ENCODE results near the gene KRTAP9-6. TPM values are rescaled to one million over a fixed set of nuclear protein-coding genes. Genes with fewer than 3 reads are reported as not detected.

Gene KRTAP9-6
- polyA plus RNA-seq, 1 of the 3 experiments (the other 2 are of a cell fraction): not detected

- Histone ChIP-seq H3K9me2 (no peaks in the 10 kb centered on the region), H3K9ac (no peak overlapping the region), H3K4me3 (ENCODE audit: low read depth in 2 of 2, low read length in 1 of 2) (no peak overlapping the region), H3F3A (replicated peaks; ENCODE audit: insufficient read depth) (no peaks in the 10 kb centered on the region), H3K79me2 (ENCODE audit: insufficient read depth) (no peaks in the 10 kb centered on the region), H3K4me2 (no peak overlapping the region), H3K27ac (ENCODE audit: low read depth in 2 of 2, low read length in 1 of 2) (no peak overlapping the region), H3K27me3 (ENCODE audit: insufficient read depth) (peaks cover 8% of the 10 kb centered on the region; the same call in 1 of the 2 replicates), H2AFZ (ENCODE audit: low read depth) (no peak overlapping the region), H3K4me1 (ENCODE audit: control insufficient read depth in 1 of 2, insufficient read depth in 2 of 2, low read depth in 1 of 2, low read length in 1 of 2) (no peaks in the 10 kb centered on the region), H4K20me1 (ENCODE audit: insufficient read depth) (no peaks in the 10 kb centered on the region), H3K36me3 (replicated peaks in 1 of 2; ENCODE audit: control insufficient read depth in 1 of 2, insufficient read depth in 2 of 2, low read length in 1 of 2) (no peaks in the 10 kb centered on the region), H3K9me3 (no peaks in the 10 kb centered on the region)
- CTCF ChIA-PET: no interaction called here
- TF ChIP-seq EZH2phosphoT487 (IDR thresholded peaks at IDR 0.05; ENCODE audit: borderline replicate concordance, low read depth) (no peak), RFX5 (IDR thresholded peaks at IDR 0.05; ENCODE audit: low read length) (no peak), POLR2AphosphoS5 (IDR thresholded peaks at IDR 0.05; ENCODE audit: low read depth, low read length) (no peak), EP300 (IDR thresholded peaks at IDR 0.05; ENCODE audit: borderline replicate concordance in 1 of 2, low read depth in 1 of 2, low read length in 1 of 2) (no peak), MXI1 (IDR thresholded peaks at IDR 0.05; ENCODE audit: low read depth, low read length) (no peak), RXRA (IDR thresholded peaks at IDR 0.05; ENCODE audit: borderline replicate concordance, low read depth) (no peak), IRF3 (IDR thresholded peaks at IDR 0.05; ENCODE audit: low read depth, low read length) (no peak)
- POLR2A ChIA-PET: no interaction called here
- WGBS (ENCODE audit: low lambda C conversion rate): 21% methylated on average over 3 of the region's 3 CpGs
- no peak for DNase-seq
Observed at GRCh38 chr17:41264599-41264998, 579 bp upstream of the KRTAP9-6 start.

GRCh38 chr17:41267711-41268110 is 2.5 kb downstream of the KRTAP9-6 start:
- Histone ChIP-seq H3K4me3 (ENCODE audit: low read depth in 2 of 2, low read length in 1 of 2) (no peak overlapping the region), H4K20me1 (ENCODE audit: insufficient read depth) (no peaks in the 10 kb centered on the region), H3K9me2 (no peaks in the 10 kb centered on the region), H3K4me2 (no peak overlapping the region), H3K36me3 (replicated peaks in 1 of 2; ENCODE audit: control insufficient read depth in 1 of 2, insufficient read depth in 2 of 2, low read length in 1 of 2) (no peaks in the 10 kb centered on the region), H3K9me3 (no peaks in the 10 kb centered on the region), H3K4me1 (ENCODE audit: control insufficient read depth in 1 of 2, insufficient read depth in 2 of 2, low read depth in 1 of 2, low read length in 1 of 2) (no peaks in the 10 kb centered on the region), H3F3A (replicated peaks; ENCODE audit: insufficient read depth) (no peaks in the 10 kb centered on the region), H3K27me3 (ENCODE audit: insufficient read depth) (peaks cover 4% of the 10 kb centered on the region; the same call in 1 of the 2 replicates), H2AFZ (ENCODE audit: low read depth) (no peak overlapping the region), H3K27ac (ENCODE audit: low read depth in 2 of 2, low read length in 1 of 2) (no peak overlapping the region), H3K79me2 (ENCODE audit: insufficient read depth) (no peaks in the 10 kb centered on the region), H3K9ac (no peak overlapping the region)
- ChIA-PET CTCF (no interaction called here), POLR2A (no interaction called here)
- 61% methylated on average over 3 of the region's 3 CpGs for WGBS (ENCODE audit: low lambda C conversion rate)
- DNase-seq: no peak
- no peak for TF ChIP-seq EP300 (IDR thresholded peaks at IDR 0.05; ENCODE audit: borderline replicate concordance in 1 of 2, low read depth in 1 of 2, low read length in 1 of 2)
- TF ChIP-seq SIN3A (IDR thresholded peaks at IDR 0.05; ENCODE audit: borderline replicate concordance, low read depth, low read length): no peak
- TF ChIP-seq POLR2AphosphoS5 (IDR thresholded peaks at IDR 0.05; ENCODE audit: low read depth, low read length): no peak
- TF ChIP-seq MAX (IDR thresholded peaks at IDR 0.05; ENCODE audit: low read depth): no peak
- no peak for TF ChIP-seq CHD2 (IDR thresholded peaks at IDR 0.05; ENCODE audit: low read length, partially characterized antibody)
- no peak for TF ChIP-seq MXI1 (IDR thresholded peaks at IDR 0.05; ENCODE audit: low read depth, low read length)
- no peak for TF ChIP-seq GATA2 (CRISPR knock-in tag; IDR thresholded peaks at IDR 0.05)
- no peak for TF ChIP-seq TCF12 (IDR thresholded peaks at IDR 0.05)
- no peak for TF ChIP-seq MEF2A (IDR thresholded peaks at IDR 0.05; ENCODE audit: borderline replicate concordance, low read depth)
- no peak for TF ChIP-seq ZBTB33 (IDR thresholded peaks at IDR 0.05; ENCODE audit: borderline replicate concordance, low read depth)
- TF ChIP-seq FOSL2 (IDR thresholded peaks at IDR 0.05; ENCODE audit: borderline replicate concordance, low read depth): no peak
- no peak for TF ChIP-seq SMC3 (IDR thresholded peaks at IDR 0.05; ENCODE audit: low read depth, low read length)
- TF ChIP-seq ELF1 (IDR thresholded peaks at IDR 0.05): no peak
- TF ChIP-seq USF1 (IDR thresholded peaks at IDR 0.05; ENCODE audit: borderline replicate concordance, low read depth): no peak
- no peak for TF ChIP-seq NRF1 (IDR thresholded peaks at IDR 0.05; ENCODE audit: low read depth, low read length)
- TF ChIP-seq RCOR1 (IDR thresholded peaks at IDR 0.05; ENCODE audit: low read length): no peak
- no peak for TF ChIP-seq CTCF (IDR thresholded peaks at IDR 0.05)
- TF ChIP-seq RAD21 (IDR thresholded peaks at IDR 0.05; ENCODE audit: low read length): no peak
- no peak for TF ChIP-seq FOXM1 (IDR thresholded peaks at IDR 0.05; ENCODE audit: low read depth)

Data from SK-N-SH (cell line).